Dendritic cell treated with granulocyte-macrophage colony-stimulating factor and Interleukin-4, amounts not matched to agents 40 ng/mL and 50 ng/mL, for 4 days (primary cell): Measurements from ENCODE around the gene SYT6.

Experiments
- H3K27ac Mint-ChIP-seq: one replicate; pipeline ENCODE4 v1.8.0; 2022; ENCODE audit warnings: mild to moderate bottlenecking, mixed read lengths
- H3K27me3 Mint-ChIP-seq: one replicate; pipeline ENCODE4 v1.8.0; 2022; ENCODE audit warnings: mild to moderate bottlenecking, mixed read lengths
- H3K36me3 Mint-ChIP-seq: one replicate; pipeline ENCODE4 v1.8.0; 2022; ENCODE audit warnings: low read depth, mixed read lengths
- H3K4me1 Mint-ChIP-seq: one replicate; pipeline ENCODE4 v1.8.0; 2022; ENCODE audit warnings: low read depth, mixed read lengths
- H3K4me3 Mint-ChIP-seq: one replicate; pipeline ENCODE4 v1.8.0; 2022; ENCODE audit warnings: mild to moderate bottlenecking, moderate library complexity, mixed read lengths
- H3K9me3 Mint-ChIP-seq: one replicate; pipeline ENCODE4 v1.8.0; 2022; ENCODE audit warnings: mixed read lengths
- intact Hi-C: fragments of 100-400 bp; cut with micrococcal nuclease; formaldehyde crosslinking; loops from one replicate; pipeline ENCODE4 v1.15.0; 2022

SYT6 gene

DNA sequence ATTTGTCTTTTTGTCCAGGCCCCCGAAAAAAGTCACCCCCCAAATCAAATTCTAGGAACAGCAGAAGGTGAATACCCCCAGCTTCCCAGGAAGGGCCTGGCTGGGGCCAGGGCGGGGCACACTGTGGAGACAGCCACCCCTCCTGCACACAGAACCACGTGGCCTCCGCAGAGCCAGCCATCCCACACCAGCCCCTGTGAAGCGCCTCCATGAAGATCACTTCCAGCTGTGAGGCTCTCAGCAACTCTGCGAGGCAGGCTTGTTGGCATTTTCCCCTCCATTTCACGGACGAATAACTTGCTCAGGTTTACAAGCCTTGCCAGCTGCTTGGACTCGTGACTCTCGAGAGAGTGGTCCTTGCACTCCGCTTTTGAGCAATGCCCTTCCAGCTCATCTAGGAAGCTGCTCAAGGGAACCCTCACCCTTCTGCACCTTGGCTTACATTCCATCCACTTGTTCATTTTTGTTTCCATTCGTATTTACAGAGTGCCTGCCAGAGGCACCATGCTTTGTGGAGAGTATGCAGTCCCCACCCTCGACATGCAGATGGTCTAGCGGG lies 48.2 kb downstream of the SYT6 start:
- H3K36me3 Mint-ChIP-seq: no peaks in the 10 kb centered on the region
- H3K27ac Mint-ChIP-seq: peak overlapping the region; percentile 57
- intact Hi-C loops: loop anchor here (10.0 kb wide), 2 partner anchors 49 to 179 kb away; partner anchors contain the start of gene SYT6
- peaks cover 63% of the 10 kb centered on the region for H3K4me1 Mint-ChIP-seq
- peaks cover 1% of the 10 kb centered on the region for H3K27me3 Mint-ChIP-seq
- H3K9me3 Mint-ChIP-seq: no peaks in the 10 kb centered on the region
- H3K4me3 Mint-ChIP-seq: no peak overlapping the region

DNA sequence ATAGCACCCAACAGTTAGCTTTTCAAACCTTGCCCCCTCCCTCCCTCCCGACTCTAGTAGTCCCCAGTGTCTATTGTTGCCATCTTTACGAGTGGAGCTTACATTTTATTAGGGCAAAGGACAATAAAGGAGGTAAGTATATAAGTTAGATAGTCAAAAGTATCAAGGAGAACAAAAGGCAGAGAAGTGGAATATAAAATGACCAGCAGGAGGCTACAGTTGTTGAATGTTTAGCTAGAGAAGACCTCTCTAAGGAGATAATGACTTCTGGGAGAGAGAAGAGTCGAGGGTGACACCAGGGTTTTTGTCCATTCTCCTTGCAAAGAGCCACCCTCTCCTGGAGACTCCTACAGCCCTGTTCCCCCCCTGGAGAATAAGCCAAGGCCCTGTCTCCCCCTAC lies 48.7 kb downstream of the SYT6 start:
- Mint-ChIP-seq H3K36me3 (no peaks in the 10 kb centered on the region), H3K27ac (peak overlapping the region; percentile 57), H3K27me3 (peaks cover 1% of the 10 kb centered on the region), H3K4me1 (peaks cover 57% of the 10 kb centered on the region), H3K4me3 (no peak overlapping the region), H3K9me3 (no peaks in the 10 kb centered on the region)
- intact Hi-C loops: loop anchor here (10.0 kb wide), 2 partner anchors 50 to 180 kb away; partner anchors contain the start of gene SYT6

DNA sequence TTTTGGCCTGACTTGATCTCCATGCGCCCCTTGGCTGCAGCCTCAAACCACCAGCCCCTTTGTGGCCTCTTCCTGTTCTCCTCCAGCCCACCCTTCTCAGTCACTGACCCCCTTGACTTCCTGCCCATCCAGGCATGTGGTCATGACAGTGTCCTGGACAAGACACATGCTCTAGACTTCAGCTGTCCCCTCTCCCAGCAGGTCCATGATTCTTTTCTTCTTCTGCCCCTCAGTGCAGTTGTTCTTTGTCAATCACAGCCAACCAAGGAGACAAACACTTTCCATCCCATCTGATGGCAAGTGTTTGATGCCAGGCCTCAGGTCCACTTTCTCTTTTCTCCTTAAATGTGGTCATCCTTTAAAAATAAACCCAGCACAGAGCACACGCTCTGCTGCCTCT lies 49.7 kb downstream of the SYT6 start:
- no peak overlapping the region for H3K4me3 Mint-ChIP-seq
- peaks cover 1% of the 10 kb centered on the region for H3K27me3 Mint-ChIP-seq
- H3K9me3 Mint-ChIP-seq: no peaks in the 10 kb centered on the region
- H3K36me3 Mint-ChIP-seq: no peaks in the 10 kb centered on the region
- peaks cover 48% of the 10 kb centered on the region for H3K4me1 Mint-ChIP-seq
- intact Hi-C loops: loop anchor here (10.0 kb wide), 2 partner anchors 51 to 181 kb away; partner anchors contain the start of gene SYT6
- peak overlapping the region; percentile 2 for H3K27ac Mint-ChIP-seq

DNA sequence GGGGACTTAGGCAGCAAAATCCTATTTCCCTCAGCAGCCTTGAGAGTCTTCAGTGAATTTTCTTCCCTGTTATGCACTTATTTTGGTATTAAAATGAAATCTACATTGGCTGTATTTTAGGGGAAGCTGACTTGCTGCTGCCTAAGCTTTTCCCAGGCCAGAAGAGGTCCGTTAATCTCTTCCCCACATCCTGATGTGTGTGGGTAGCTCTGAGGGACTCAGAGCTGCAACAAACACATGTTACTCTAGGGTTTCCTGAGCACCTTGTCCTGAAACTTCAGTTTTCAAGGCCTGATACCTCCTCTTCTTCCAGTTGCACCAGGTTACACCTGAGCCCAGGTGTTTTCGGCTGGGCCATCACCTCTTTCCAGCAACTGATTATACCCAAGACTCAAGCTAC lies 51.5 kb downstream of the SYT6 start:
- Mint-ChIP-seq H3K4me3 (no peak overlapping the region), H3K9me3 (no peaks in the 10 kb centered on the region)

DNA sequence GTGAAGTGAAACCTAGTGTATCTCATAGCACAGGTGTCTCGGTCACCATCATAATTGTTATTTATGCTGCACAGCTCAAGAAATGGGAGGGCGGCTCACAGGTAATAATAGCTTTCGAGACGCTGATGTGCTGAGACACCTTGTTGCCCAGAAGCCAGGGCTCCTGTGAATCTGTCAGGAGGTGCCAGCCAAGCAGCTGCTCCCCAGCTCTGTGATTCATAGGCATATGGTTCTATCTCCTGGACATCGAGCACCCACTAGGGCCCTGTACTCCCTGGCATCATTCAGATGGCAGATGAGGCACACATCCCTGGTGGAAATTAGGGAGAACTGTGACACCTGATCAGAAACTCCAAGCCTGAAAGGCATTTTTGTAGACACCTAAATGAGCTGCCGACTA lies 53.5 kb downstream of the SYT6 start:
- Mint-ChIP-seq H3K36me3 (no peaks in the 10 kb centered on the region), H3K9me3 (no peaks in the 10 kb centered on the region), H3K4me1 (peaks cover 17% of the 10 kb centered on the region), H3K27me3 (peaks cover 4% of the 10 kb centered on the region), H3K4me3 (no peak overlapping the region), H3K27ac (no peak overlapping the region)
- intact Hi-C loops: loop anchor here (10.0 kb wide), 2 partner anchors 55 to 185 kb away; partner anchors contain the start of gene SYT6

More for the DNA sequence above, 51.5 kb downstream of the SYT6 start:
- H3K4me1 Mint-ChIP-seq: peaks cover 34% of the 10 kb centered on the region
- H3K36me3 Mint-ChIP-seq: no peaks in the 10 kb centered on the region
- H3K27ac Mint-ChIP-seq: no peak overlapping the region
- intact Hi-C loops: loop anchor here (10.0 kb wide), 2 partner anchors 53 to 183 kb away; partner anchors contain the start of gene SYT6
- H3K27me3 Mint-ChIP-seq: peaks cover 1% of the 10 kb centered on the region

DNA sequence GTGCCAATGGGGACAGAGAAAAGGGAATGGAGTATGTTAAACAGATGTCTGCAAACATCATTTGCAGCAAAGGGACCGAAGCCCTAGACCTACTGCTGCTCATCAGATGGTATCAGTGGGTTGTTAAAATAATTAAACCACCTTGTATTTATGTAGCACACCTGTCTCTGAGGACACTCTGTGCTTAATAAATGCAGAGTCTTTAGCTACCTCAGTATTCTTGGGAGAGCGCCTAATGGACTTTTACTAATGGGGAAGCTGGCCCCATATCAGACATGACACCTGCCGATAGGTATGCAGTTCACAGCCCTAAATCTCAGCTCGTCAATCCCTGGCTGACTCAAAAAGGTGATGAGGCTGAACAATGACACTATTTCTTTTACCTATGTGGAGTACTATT lies 54.4 kb downstream of the SYT6 start:
- intact Hi-C loops: no loop called here
- no peaks in the 10 kb centered on the region for H3K9me3 Mint-ChIP-seq
- H3K36me3 Mint-ChIP-seq: no peaks in the 10 kb centered on the region
- no peak overlapping the region for H3K4me3 Mint-ChIP-seq
- H3K27ac Mint-ChIP-seq: no peak overlapping the region
- peaks cover 4% of the 10 kb centered on the region for H3K27me3 Mint-ChIP-seq
- H3K4me1 Mint-ChIP-seq: peaks cover 16% of the 10 kb centered on the region

DNA sequence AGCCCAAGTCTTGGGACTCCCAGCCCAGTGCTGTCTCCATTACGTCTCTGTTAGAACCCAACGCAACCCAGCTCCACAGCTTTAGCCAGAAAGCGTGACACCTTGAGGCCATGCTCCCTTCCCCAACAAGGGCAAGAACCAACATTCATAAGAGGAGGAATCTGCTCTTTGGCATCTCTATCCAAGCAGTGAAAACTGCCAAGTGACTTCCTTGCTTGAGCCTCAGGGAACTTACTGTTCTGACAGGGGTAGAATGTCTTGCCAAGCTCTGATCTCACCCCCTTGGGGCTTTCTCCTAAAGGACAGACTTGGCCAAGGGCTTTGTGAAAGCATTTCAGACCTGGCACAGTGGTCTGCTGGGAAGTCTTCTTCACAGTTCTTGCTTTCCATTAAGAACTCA lies 56.6 kb downstream of the SYT6 start:
- Mint-ChIP-seq H3K4me1 (peaks cover 10% of the 10 kb centered on the region), H3K27ac (no peak overlapping the region), H3K9me3 (no peaks in the 10 kb centered on the region), H3K27me3 (peaks cover 2% of the 10 kb centered on the region), H3K36me3 (no peaks in the 10 kb centered on the region), H3K4me3 (no peak overlapping the region)
- intact Hi-C loops: no loop called here

DNA sequence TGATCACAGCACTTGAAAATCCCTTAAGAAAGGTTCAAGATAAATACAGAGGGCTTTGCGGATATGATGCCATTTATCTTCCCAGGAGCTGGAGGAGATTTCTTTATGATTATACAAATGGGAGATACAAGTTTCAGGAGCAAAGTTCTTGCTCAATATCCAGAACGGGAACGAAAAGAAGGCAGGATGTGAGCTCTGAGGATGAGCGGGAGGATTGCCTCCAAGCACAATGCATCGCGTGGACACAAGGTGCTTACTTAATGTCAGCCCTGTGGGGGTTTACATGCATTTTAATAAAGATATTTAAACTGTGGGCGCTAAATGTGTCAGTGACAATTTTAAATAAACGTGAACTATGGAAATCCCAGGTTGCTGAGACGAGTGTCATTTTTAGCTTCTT lies 59.0 kb downstream of the SYT6 start:
- intact Hi-C loops: no loop called here
- H3K27ac Mint-ChIP-seq: no peak overlapping the region
- no peaks in the 10 kb centered on the region for H3K9me3 Mint-ChIP-seq

DNA sequence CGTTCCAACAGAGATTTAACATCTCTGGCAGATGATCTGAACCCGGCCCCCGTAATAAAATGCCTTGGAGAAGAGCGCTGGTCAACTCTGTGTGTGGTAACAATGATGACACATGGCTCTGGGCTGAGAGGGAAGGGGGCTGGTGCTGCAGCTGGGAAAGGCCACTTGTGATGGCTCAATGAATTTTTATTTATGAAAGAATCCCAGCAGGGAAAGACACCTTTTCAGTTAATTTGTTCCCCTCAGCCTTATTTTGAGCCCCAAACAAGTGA lies 59.4 kb downstream of the SYT6 start:
- Mint-ChIP-seq H3K4me3 (no peak overlapping the region), H3K27ac (no peak overlapping the region), H3K4me1 (peaks cover 14% of the 10 kb centered on the region), H3K36me3 (no peaks in the 10 kb centered on the region), H3K9me3 (no peaks in the 10 kb centered on the region), H3K27me3 (peaks cover 7% of the 10 kb centered on the region)
- intact Hi-C loops: no loop called here

More for the DNA sequence above, 59.0 kb downstream of the SYT6 start:
- H3K27me3 Mint-ChIP-seq: peaks cover 7% of the 10 kb centered on the region
- H3K36me3 Mint-ChIP-seq: no peaks in the 10 kb centered on the region
- H3K4me3 Mint-ChIP-seq: no peak overlapping the region
- peaks cover 11% of the 10 kb centered on the region for H3K4me1 Mint-ChIP-seq

DNA sequence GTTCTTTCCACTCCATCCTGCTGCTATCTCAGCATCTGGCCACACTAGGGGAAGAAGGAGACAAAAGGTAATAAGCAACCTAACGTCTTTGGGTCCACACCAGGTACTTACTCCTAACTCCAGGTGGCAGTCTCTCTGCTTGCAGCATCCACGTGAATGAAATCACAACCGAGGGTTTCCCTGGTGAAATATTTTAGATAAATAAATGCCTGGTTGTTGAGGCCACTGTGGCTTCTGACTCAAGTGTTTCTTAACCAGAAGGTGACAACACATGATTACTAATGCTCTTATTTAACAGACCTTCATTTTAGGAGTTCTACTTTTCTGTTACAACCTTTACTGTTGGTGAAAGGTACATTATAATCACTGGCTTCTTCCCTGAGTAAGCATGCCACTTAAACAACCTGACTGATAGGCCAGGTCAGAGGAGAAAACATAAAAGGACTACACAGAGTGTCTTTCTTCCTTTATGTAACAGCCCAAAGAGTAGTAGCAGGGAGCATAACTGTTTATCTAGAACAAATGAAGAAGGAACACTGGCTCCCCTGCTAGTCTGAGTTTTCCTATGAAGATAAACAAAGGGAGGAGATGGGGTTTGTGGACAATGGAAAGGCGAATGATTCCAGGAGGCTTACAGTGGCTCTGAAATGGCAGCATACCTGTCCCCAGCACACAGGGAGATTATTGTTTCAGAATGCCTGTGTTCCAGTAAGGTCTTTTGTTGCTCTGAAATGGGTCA lies 59.9 kb downstream of the SYT6 start:
- no peaks in the 10 kb centered on the region for H3K9me3 Mint-ChIP-seq
- H3K36me3 Mint-ChIP-seq: no peaks in the 10 kb centered on the region
- intact Hi-C loops: no loop called here
- H3K4me1 Mint-ChIP-seq: peaks cover 20% of the 10 kb centered on the region
- H3K4me3 Mint-ChIP-seq: no peak overlapping the region
- peaks cover 7% of the 10 kb centered on the region for H3K27me3 Mint-ChIP-seq
- no peak overlapping the region for H3K27ac Mint-ChIP-seq

DNA sequence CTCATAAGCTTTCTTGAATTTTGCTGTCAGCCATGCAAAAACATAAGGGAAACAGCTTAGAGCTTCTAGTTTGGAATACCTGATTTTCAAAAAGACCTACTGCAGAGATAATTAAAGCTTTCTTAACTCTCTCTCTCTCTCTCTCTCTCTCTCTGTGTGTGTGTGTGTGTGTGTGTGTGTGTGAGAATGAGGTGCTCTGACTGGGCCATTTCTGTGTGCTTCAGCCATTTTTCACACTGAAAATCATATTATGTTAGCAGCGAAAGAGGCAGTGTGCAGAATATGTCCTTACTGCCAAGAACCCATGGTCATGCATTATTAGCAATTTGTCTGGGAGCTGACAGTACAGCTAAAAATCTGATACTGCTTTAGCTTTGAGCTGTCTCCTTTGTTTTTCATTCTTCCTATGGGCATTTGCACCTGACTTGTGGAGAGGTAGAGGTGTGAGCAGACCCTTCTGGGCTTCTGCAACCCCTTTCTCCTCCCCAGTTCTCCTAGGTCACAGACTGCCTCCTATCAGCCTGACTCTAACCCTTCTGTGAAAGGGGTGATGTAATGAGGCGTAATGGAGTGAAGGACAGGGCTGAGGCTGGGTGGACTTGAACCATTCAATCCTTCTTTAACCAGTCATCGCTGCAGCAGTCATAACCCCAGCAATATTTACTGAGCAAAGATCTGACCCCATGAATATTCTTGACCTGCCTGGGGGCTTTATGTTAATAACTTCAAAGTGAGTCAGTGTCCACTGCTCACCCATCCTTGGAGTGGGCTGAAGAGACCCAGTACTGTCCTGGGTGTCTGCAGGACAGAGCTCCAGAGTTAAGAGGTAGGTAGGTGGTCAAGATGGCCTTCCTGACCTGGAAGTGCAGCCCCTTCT lies 61.2 kb downstream of the SYT6 start:
- Mint-ChIP-seq H3K27ac (no peak overlapping the region), H3K27me3 (peaks cover 7% of the 10 kb centered on the region), H3K36me3 (no peaks in the 10 kb centered on the region), H3K4me3 (no peak overlapping the region), H3K9me3 (no peaks in the 10 kb centered on the region), H3K4me1 (peaks cover 21% of the 10 kb centered on the region)
- intact Hi-C loops: no loop called here

DNA sequence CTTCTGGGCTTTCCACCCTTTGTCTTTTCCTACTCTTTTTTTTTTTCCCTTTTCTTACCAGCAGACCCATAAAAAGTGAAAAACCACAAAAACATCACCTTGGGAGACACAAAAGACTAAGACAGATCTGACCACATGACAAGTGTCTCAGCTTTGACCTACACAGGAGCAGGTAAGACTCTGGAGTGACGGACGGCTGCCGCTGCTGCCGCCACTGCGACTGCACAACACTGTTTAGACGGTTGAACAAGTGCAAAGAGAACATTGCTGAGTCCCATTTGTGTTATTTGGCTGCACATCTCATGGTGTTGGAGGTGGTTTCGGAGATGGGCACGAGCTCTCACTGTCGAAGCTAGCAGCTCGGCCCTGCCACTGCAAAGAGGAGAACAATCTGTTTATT lies 62.0 kb downstream of the SYT6 start:
- intact Hi-C loops: no loop called here

DNA sequence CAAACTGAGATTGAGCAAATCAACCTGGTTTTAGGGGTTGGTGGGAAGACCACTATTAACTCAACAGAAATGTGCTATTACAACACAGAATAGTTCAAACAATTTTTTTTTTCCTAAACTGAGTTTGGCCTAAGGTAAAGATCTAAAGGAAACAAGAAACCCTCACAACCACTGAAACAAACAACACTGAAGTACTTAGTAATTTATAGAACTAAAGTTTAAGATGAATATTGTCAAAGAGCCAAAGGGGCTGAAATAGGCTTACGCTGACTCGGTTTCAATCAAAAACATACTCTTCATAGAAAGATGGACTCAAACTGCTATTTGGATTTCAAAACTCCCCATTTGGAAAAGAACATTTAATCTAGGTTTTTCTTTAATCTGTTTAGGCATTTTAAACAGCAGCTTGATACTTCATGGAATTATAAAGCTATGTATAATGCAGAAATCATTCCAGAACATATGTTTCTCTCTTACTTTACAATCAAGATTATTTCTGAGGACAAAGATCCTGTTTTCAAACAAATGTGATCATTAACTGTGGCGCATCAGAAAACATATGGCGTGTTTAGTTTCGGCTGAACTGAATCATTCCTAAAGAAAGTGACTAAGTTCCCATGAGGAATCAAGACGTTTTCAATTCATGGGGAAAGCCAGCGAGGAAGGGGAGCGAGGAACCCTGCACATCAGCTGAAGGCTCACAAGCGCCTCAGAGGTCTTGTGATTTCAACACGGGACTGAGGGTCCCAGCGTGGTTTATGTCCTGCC lies 62.7 kb downstream of the SYT6 start:
- Mint-ChIP-seq H3K27me3 (peaks cover 6% of the 10 kb centered on the region), H3K27ac (no peak overlapping the region), H3K9me3 (no peaks in the 10 kb centered on the region), H3K4me1 (peaks cover 21% of the 10 kb centered on the region), H3K4me3 (no peak overlapping the region), H3K36me3 (no peaks in the 10 kb centered on the region)
- intact Hi-C loops: no loop called here

More for the DNA sequence above, 62.0 kb downstream of the SYT6 start:
- H3K27ac Mint-ChIP-seq: no peak overlapping the region
- peaks cover 21% of the 10 kb centered on the region for H3K4me1 Mint-ChIP-seq
- H3K4me3 Mint-ChIP-seq: no peak overlapping the region
- peaks cover 9% of the 10 kb centered on the region for H3K27me3 Mint-ChIP-seq
- no peaks in the 10 kb centered on the region for H3K36me3 Mint-ChIP-seq
- no peaks in the 10 kb centered on the region for H3K9me3 Mint-ChIP-seq
